SK-N-MC (cell line): ENCODE measurements around the gene ADARB1.

Experiments used
- EZH2 ChIP-seq: fragments of 200-600 bp; sonication (generic); IDR thresholded peaks from one replicate; pipeline ENCODE4 v1.6.1; 2017; ENCODE audit warnings: antibody characterized with exemption
- POLR2AphosphoS5 ChIP-seq: IDR thresholded peaks from 2 replicates; pipeline ENCODE4 v1.6.1; 2012; ENCODE audit warnings: mild to moderate bottlenecking, low read depth, low read length, borderline replicate concordance

DNA sequence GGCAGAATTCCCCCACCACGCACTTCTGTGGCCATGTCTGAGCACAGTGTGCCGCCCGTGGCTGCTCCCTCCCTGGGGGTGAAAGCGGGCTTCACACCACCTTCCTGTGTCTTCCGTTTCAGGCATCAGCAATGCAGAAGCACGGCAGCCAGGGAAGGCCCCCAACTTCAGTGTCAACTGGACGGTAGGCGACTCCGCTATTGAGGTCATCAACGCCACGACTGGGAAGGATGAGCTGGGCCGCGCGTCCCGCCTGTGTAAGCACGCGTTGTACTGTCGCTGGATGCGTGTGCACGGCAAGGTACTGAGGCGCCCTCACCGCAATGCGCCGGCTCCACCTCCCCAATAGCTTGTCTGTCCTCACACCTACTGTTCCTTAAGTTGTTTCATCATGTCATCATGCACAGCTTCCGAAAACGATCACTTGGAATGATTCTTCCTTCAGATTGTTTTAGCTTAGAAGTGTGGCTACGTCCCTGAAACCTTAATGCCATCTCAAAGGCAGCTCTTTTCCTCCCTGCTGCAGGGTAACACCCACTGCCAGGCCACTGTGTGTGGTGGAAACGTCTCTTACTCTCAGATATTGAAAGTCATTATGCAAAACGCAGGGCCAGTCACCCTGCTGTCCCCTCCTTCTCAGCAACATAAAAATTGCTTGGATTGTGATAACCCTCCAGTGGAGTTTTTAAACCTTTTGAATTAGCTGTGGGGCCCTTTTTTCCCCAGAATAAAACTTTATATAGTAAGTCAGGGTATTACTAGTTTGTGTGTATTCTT is 146.5 kb downstream of the ADARB1 start:
- TF ChIP-seq POLR2AphosphoS5 (no peak), EZH2 (no peak)
